A549 (cell line): ENCODE measurements around the gene DEPDC5. TPM values are rescaled to one million over a fixed set of nuclear protein-coding genes. Genes with fewer than 3 reads are reported as not detected.

Experiments used
- ATAC-seq, 2 experiments: fragments of 200-7000 bp in 1 of 2; fragments of >200 bp in 1 of 2; cut with Nextera tagmentation in 1 of 2; cut with Tn5 transposase in 1 of 2; 3 replicates each; pipeline versions ENCODE4 v1.8.0 to v1.9.1; 2018 to 2020; ENCODE audit warnings: mild to moderate bottlenecking in 1 of 2, moderate library complexity in 1 of 2
- CTCF ChIA-PET: fragments of 300-600 bp; sonication (Branson Sonifier 250); formaldehyde crosslinking; extraction: SDS; loops from one replicate; lab custom pipeline; 2021; ENCODE audit warnings: antibody characterized with exemption, inconsistent platforms; lab: Yijun Ruan, JAX
- POLR2A ChIA-PET: fragments of 350-600 bp; formaldehyde crosslinking; extraction: SDS; loops from one replicate; lab custom pipeline; 2021; ENCODE audit warnings: antibody characterized with exemption, inconsistent platforms; lab: Yijun Ruan, JAX
- DNase-seq, 2 experiments: peaks; one replicate each; pipeline versions ENCODE4 v3.0.0 to v3.0.0-alpha.2; 2011 to 2016; ENCODE audit warnings: low read depth in 1 of 2, low spot score in 1 of 2
- FAIRE-seq: peaks from 2 replicates; lab custom pipeline; 2011; peaks lifted over from hg19 to GRCh38; lab: Jason Lieb, UNC
- H3K27ac ChIP-seq, 2 experiments: fragments of >200 bp; sonication (Bioruptor Twin); formaldehyde crosslinking; 3 replicates each; pipeline ENCODE4 v1.5.1; 2016 to 2017
- H3K4me1 ChIP-seq: fragments of >200 bp; sonication (Bioruptor Twin); formaldehyde crosslinking; 3 replicates; pipeline ENCODE4 v1.6.1; 2016
- H3K4me2 ChIP-seq: fragments of >200 bp; sonication (Bioruptor Twin); formaldehyde crosslinking; 3 replicates; pipeline ENCODE4 v1.6.1; 2016
- H3K4me3 ChIP-seq: fragments of >200 bp; sonication (Bioruptor Twin); formaldehyde crosslinking; 3 replicates; pipeline ENCODE4 v1.5.1; 2016
- H3K9me3 ChIP-seq: fragments of >200 bp; sonication (Bioruptor Twin); formaldehyde crosslinking; 3 replicates; pipeline ENCODE4 v1.6.1; 2016
- ATOH8 ChIP-seq: fragments of 250-450 bp; sonication (Bioruptor Pico); IDR thresholded peaks from 2 replicates; pipeline ENCODE4 v1.5.0; 2020; ENCODE audit warnings: low read depth, mild to moderate bottlenecking, moderate library complexity
- BCL3 ChIP-seq: fragments of >200 bp; sonication (Bioruptor Twin); formaldehyde crosslinking; IDR thresholded peaks from 3 replicates; pipeline ENCODE4 v1.6.1; 2016
- CBX2 ChIP-seq: fragments of 200-600 bp; sonication (generic); IDR thresholded peaks from 2 replicates; pipeline ENCODE4 v1.6.1; 2016; ENCODE audit warnings: low read depth, mild to moderate bottlenecking, borderline replicate concordance
- CBX8 ChIP-seq: fragments of 200-600 bp; sonication (generic); IDR thresholded peaks from 2 replicates; pipeline ENCODE4 v1.6.1; 2016
- EHF ChIP-seq: fragments of 250-450 bp; sonication (Bioruptor Pico); IDR thresholded peaks from 2 replicates; pipeline ENCODE4 v1.5.0; 2020; ENCODE audit warnings: mild to moderate bottlenecking
- EHMT2 ChIP-seq: fragments of 200-600 bp; sonication (generic); IDR thresholded peaks from 2 replicates; pipeline ENCODE4 v1.6.1; 2016; ENCODE audit warnings: antibody characterized with exemption, low read depth, mild to moderate bottlenecking, moderate library complexity
- ELK1 ChIP-seq: fragments of 150-350 bp; IDR thresholded peaks from 2 replicates; pipeline ENCODE4 v1.6.1; 2014; ENCODE audit warnings: low read depth, mild to moderate bottlenecking, low read length
- EP300 ChIP-seq, 2 experiments: fragments of >200 bp; sonication (Bioruptor Twin); formaldehyde crosslinking; IDR thresholded peaks; 2 replicates in 1 of 2; 3 replicates in 1 of 2; pipeline ENCODE4 v1.6.1; 2016 to 2017
- FOSB ChIP-seq: fragments of 250-450 bp; sonication (Bioruptor Pico); IDR thresholded peaks from 2 replicates; pipeline ENCODE4 v1.5.0; 2020; ENCODE audit warnings: mild to moderate bottlenecking, moderate library complexity
- FOXS1 ChIP-seq: fragments of 250-450 bp; sonication (Bioruptor Pico); IDR thresholded peaks from 2 replicates; pipeline ENCODE4 v1.5.0; 2020; ENCODE audit warnings: mild to moderate bottlenecking, moderate library complexity
- HDAC2 ChIP-seq: fragments of 200-600 bp; sonication (generic); IDR thresholded peaks from 2 replicates; pipeline ENCODE4 v1.6.1; 2016
- HMGXB4 ChIP-seq: fragments of 250-450 bp; sonication (Bioruptor Pico); IDR thresholded peaks from 2 replicates; pipeline ENCODE4 v1.5.0; 2021; ENCODE audit warnings: mild to moderate bottlenecking, moderate library complexity, borderline replicate concordance
- HOXB5 ChIP-seq: fragments of 250-450 bp; sonication (Bioruptor Pico); IDR thresholded peaks from 2 replicates; pipeline ENCODE4 v1.5.0; 2020; ENCODE audit warnings: mild to moderate bottlenecking, moderate library complexity
- KDM5A ChIP-seq: fragments of 200-600 bp; sonication (generic); IDR thresholded peaks from 2 replicates; pipeline ENCODE4 v1.6.1; 2016; ENCODE audit warnings: antibody characterized with exemption, mild to moderate bottlenecking
- MAX ChIP-seq: IDR thresholded peaks from 2 replicates; pipeline ENCODE4 v1.6.1; 2012
- PBX3 ChIP-seq: IDR thresholded peaks from 2 replicates; pipeline ENCODE4 v1.6.1; 2012
- POLR2A ChIP-seq: IDR thresholded peaks from 2 replicates; pipeline ENCODE4 v1.6.1; 2012; ENCODE audit warnings: mild to moderate bottlenecking, low read length
- RAD21 ChIP-seq, 2 experiments: fragments of >200 bp in 1 of 2; sonication (Bioruptor Twin) in 1 of 2; formaldehyde crosslinking in 1 of 2; IDR thresholded peaks in 1 of 2; conservative IDR thresholded peaks in 1 of 2; 2 replicates in 1 of 2; 3 replicates in 1 of 2; pipeline ENCODE4 v1.6.1; 2012 to 2018; ENCODE audit warnings: inconsistent platforms in 1 of 2
- RFX5 ChIP-seq: fragments of 450-650 bp; IDR thresholded peaks from 2 replicates; pipeline ENCODE4 v1.7.1; 2014; ENCODE audit warnings: antibody characterized with exemption, mild to moderate bottlenecking, moderate library complexity
- SMC3 ChIP-seq: fragments of >200 bp; sonication (Bioruptor Twin); formaldehyde crosslinking; IDR thresholded peaks from 3 replicates; pipeline ENCODE4 v1.6.1; 2018; ENCODE audit warnings: inconsistent platforms
- SREBF2 ChIP-seq: fragments of 450-650 bp; IDR thresholded peaks from 2 replicates; pipeline ENCODE4 v1.6.1; 2014; ENCODE audit warnings: mild to moderate bottlenecking, moderate library complexity
- USF2 ChIP-seq: fragments of 450-650 bp; IDR thresholded peaks from 2 replicates; pipeline ENCODE4 v1.6.1; 2014; ENCODE audit warnings: antibody characterized with exemption
- ZC3H11A ChIP-seq: fragments of 450-650 bp; IDR thresholded peaks from 2 replicates; pipeline ENCODE4 v1.6.1; 2014; ENCODE audit warnings: antibody characterized with exemption, mild to moderate bottlenecking
- WGBS: methylation state at CpG from one replicate; pipeline ENCODE4 v1.1.6; 2017; ENCODE audit errors: missing lambda C conversion rate; 5-methylcytosine and 5-hydroxymethylcytosine counted together
- polyA plus RNA-seq, 4 experiments: library from polyadenylated mRNA; depleted of rRNA in 3 of 4; stranded (reverse); fragments of >200 nt; fragmentation: RNase III in 1 of 4; extraction: RNeasy Plus Mini Kit Qiagen cat#74134 plus additional on column Dnase treatment in 1 of 4; gene quantifications; 2 replicates in 3 of 4; 3 replicates in 1 of 4; pipeline ENCODE4 v1.2.3, GENCODE V29; 2011 to 2017

DEPDC5 gene
- polyA plus RNA-seq, 2 of the 4 experiments (the other 2 are of a cell fraction), result 4.4 to 10.1 TPM

- no peak for TF ChIP-seq ELK1
- no peak for TF ChIP-seq KDM5A
- TF ChIP-seq SMC3, result no peak
- TF ChIP-seq RAD21 (conservative IDR thresholded peaks at IDR 0.05 in 1 of 2, IDR thresholded peaks at IDR 0.05 in 1 of 2), result no peak
- TF ChIP-seq, all 56 proteins: peak for 0
These were observed 199.4 kb downstream of the DEPDC5 start (continued) for GRCh38 chr22:31953261-31953660.

- no peak for ATAC-seq
- Histone ChIP-seq H3K4me3 (no peak overlapping the region), H3K27ac (no peak overlapping the region), H3K4me2 (no peak overlapping the region), H3K4me1 (peaks cover 46% of the 10 kb centered on the region), H3K9me3 (no peaks in the 10 kb centered on the region)
- DNase-seq, result no peak
- CTCF ChIA-PET, result interaction anchor here (10.2 kb wide), 1 partner anchor 15 kb away, joined by 76 read pairs; no protein-coding TSS in a partner anchor
- WGBS, result 93% methylated on average over 11 of the region's 11 CpGs
- no peak for TF ChIP-seq FOSB (CRISPR knock-in tag)
- TF ChIP-seq CBX2, result no peak
- no peak for TF ChIP-seq BCL3
- TF ChIP-seq MAX, result no peak
- no peak for TF ChIP-seq USF2
- no peak for TF ChIP-seq EHF (CRISPR knock-in tag)
- TF ChIP-seq CBX8, result no peak
- TF ChIP-seq HMGXB4 (CRISPR knock-in tag), result no peak
- no peak for TF ChIP-seq ATOH8 (CRISPR knock-in tag)
- TF ChIP-seq RFX5, result no peak
- FAIRE-seq, result no peak
- POLR2A ChIA-PET, result no interaction called here
These were observed 201.0 kb downstream of the DEPDC5 start for GRCh38 chr22:31954535-31955523.

GRCh38 chr22:31956360-31956759, 202.5 kb downstream of the DEPDC5 start:
- Histone ChIP-seq H3K9me3 (no peaks in the 10 kb centered on the region), H3K4me3 (no peak overlapping the region), H3K4me2 (no peak overlapping the region), H3K27ac (no peak overlapping the region), H3K4me1 (peaks cover 32% of the 10 kb centered on the region)
- POLR2A ChIA-PET, result no interaction called here
- ATAC-seq, result no peak
- WGBS, result 93% methylated on average over 12 of the region's 12 CpGs
- FAIRE-seq, result no peak
- CTCF ChIA-PET, result interaction anchor here (1.0 to 10.2 kb wide), 5 partner anchors 9 to 291 kb away, joined by 3 to 76 read pairs (median 4); no protein-coding TSS in a partner anchor
- DNase-seq, result no peak
- TF ChIP-seq HOXB5 (CRISPR knock-in tag) (no peak), POLR2A (no peak), PBX3 (no peak), EHMT2 (no peak), ZC3H11A (no peak), SREBF2 (no peak), KDM5A (no peak), ELK1 (no peak), FOXS1 (no peak), HDAC2 (no peak), EP300 (IDR thresholded peaks at IDR 0.05) (no peak), BCL3 (no peak), MAX (no peak)
